GM18909 (cell line): ENCODE data around the gene RRP8.

Experiments
- ATAC-seq: cut with Tn5 transposase; IDR thresholded peaks from one replicate; pipeline ENCODE4 v1.9.1; 2021; ENCODE audit warnings: mild to moderate bottlenecking; ENCODE audit not compliant: unreplicated experiment, poor library complexity

Gene RRP8

DNA sequence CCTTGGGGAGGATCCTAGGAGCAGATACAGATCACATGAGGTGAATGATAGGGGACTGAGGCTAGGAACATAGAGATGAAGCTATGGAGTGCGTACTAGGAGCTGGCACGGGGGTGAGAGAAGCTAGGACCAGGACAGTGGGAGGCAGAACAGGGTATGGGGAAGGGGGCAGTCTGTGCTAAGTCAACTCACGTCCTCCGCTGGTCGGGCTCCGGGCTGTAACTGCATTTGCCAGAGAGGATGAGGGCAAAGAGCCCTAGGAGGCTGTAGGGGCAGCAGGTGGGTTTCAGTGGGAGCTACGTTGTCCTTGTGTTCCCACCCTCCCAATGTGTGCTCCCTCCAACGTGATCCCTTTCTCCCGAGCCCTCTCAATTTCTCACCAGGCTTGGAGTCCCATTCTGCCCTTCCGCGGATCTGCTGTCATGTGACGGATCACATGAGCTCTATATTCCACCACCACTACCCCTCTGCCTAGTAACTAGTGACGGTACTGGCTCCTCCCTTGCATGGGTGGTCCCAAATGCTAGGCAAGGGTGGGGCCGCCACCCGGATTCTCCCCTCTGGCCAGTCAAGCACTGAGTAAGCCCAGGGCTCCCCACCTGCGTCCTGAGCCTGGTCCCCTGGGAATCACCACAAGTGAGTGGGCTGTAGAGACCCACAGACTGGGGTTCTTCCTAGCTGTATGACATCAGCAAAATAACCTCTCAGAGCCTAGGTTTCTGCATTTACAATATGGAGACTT, 15.8 kb upstream of the RRP8 start, which contains the start of gene TPP1:
Gene TPP1 (minus strand): TSS at position 419 of the 742 bp plus-strand sequence. CDS start 22 bp downstream, at position 397.
- ATAC-seq = peak; percentile 99

DNA sequence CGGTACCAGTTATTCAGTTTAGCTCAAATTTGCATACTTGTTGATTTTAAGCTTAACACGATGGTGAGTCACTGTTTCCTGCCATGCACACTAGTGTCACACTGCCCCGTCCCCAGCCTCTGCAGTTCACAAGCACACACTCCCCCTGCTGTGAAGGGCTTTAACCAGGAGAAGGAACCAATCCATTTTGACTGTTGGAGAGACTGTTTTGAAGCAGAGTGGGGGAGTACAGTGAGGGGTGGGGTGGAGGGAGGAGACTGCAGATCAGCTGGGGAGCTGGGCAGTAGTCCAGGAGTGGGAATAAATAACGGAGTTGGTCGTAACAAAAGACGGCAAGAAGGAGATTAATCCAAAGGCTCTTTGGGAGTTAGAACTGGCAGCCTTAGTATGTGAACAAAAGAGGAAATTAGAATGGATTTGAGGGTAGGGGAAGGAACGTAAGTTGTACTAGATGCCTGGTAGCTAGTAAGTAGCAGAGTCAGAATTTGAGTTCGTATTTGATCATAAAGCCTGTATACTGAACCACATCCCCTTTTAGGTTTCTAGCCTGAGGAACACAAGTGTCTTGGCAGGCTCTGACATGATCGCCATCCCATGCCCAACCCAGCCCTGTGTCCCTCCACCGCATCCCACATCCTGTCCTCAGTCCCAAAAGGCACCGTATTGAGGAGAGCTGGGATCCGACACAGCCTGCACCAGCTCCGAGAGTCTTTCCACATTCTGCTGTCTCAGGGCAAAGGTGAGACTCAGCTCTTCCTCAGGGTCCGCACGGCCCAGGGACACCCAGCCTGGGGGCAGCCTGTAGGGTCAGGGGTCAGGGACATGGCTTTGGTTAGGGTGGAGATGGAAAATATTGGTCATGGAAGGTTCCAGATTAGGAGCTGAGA, 14.9 kb upstream of the RRP8 start:
- ATAC-seq = no peak

DNA sequence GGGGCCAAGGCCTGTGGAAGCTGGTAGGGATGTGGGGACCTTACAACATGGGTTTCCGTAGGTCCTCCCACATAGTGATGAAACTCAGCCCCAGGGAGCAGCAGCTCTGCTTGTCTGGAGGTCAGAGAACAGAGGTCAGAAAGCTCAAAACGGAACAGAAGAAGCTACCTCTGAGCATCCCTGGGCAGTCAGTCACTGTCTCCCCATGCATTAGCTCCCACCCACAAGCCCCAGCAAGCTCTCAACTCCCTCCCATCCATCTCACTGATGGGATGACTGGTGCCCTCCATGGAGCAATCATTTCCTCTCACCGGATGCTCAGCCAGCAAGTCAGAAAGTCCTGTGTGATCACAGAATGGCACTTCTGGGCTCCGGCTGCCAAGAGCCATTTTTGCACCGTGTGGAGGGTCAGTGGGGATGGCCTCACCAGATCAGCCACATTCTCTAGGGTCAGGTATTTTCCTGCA, 13.9 kb upstream of the RRP8 start:
- no peak for ATAC-seq

DNA sequence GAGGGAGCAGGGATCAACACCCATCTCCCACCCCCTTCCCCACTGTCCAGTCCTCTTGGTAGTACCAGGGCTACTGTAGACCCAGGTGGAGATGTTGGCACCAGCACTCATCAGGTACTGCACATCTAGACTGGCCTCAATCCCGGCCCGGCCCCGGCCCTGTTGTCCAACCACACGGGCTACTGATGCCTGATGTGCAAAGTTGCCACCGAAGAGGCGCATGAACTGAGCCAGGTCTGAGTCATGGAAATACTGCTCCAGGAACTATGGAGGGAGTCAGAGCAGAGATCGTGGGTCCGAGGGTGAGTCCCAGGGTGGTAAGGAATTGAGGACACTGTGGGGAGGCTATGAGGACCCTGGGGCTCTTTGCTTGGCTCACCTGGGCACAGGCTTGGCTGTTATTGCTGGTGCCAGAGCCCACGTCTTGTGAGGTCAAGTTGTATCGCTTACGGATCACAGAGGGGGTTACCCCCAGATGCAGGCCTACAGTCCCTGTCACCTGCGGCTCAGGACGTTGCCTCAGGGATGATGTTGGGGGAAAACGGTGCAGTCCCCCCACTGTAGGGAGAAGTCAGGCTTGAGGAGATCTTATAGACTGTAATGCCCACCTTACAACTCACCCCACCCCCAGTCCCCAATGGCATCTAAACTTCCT, 13.3 kb upstream of the RRP8 start:
- no peak for ATAC-seq

DNA sequence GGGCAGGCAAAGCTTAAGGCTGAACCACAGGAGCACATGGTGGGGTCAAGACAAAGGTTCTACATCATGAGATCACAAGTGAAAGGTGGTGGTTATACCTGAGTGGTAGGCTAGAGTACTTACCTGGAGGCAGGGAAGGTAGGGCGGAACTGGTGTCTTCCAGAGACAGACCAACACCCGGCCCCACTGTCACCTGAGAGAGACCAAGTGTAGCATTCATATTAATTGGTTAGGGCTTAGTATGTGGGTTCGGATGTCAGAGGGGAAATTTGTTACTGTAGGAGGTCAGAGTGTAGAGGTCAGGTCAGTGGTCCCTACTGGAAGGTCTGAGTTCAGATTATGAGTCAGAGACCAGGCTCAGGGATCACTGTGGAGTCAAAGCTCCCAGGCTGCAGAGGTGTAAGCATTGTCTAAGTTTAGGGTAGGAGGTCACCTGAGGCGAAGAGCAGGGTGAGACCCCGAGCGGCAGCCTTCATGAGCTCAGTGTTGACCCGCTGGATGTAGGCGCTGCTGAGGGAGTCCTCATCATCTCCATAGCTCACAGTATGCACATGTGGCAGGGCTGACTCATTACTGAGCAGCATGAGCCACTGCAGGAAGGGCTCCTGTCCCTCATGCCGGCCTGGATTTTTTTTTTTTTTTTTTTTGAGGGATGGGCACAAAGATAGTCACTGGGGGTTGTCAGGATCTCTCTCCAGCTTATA, 12.6 kb upstream of the RRP8 start:
- ATAC-seq = no peak

DNA sequence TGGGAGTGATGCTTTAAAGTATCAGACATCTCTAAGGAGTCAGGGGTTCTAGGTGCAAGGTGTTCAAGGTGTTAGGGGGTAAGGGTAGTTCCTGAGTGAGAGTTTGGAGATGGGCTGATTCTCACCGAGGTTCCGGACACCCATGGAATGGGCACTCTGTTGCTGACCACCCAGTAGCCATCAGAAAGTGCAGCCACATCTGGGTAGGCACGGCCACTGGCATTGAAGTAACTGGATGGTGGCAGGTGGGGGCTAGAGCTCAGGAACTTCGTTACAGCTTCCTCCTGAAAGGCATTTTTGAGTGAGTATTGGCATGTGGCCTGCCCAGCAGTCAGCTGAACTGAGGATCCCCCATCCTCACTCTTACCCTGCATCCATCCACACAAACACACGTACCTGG, 11.6 kb upstream of the RRP8 start:
- no peak for ATAC-seq

DNA sequence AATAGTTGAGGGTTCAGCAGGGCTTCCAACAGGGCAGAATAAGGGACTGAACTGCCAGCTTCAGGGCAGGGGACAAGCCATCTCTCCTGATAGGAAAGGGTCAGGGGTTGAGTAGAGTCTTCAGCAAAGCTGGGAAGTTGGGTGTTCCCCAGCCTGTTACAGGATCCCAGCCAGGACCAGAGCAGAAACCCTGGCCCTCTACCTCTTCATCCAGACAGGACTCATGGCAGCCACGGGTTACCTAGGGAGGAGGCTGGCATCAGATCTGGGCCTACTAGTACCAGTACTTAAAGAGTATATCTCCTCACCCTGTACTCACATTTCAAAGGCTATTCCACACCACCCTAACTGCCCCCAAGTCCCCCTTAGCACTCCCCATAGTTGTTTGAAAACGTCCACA, 11.0 kb upstream of the RRP8 start:
- ATAC-seq = no peak

DNA sequence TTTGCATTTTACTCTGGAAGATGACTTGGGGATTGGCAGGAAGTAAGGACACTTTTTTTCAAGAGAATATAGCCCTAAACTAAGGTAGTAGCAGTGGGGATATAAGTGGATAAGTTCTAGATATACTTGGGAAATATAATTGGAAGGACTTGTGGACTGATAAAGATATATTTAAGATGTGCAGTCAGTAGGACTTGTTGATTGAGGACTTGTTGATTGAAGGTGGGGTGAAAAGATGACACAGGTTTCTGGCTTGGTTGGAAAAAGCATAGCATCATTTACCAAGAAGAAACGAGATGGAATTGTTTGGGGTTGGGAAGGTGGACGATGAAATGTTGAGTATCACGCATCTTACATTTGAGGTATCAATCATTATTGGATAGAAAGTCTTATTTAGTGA, 10.1 kb upstream of the RRP8 start:
- ATAC-seq = no peak

DNA sequence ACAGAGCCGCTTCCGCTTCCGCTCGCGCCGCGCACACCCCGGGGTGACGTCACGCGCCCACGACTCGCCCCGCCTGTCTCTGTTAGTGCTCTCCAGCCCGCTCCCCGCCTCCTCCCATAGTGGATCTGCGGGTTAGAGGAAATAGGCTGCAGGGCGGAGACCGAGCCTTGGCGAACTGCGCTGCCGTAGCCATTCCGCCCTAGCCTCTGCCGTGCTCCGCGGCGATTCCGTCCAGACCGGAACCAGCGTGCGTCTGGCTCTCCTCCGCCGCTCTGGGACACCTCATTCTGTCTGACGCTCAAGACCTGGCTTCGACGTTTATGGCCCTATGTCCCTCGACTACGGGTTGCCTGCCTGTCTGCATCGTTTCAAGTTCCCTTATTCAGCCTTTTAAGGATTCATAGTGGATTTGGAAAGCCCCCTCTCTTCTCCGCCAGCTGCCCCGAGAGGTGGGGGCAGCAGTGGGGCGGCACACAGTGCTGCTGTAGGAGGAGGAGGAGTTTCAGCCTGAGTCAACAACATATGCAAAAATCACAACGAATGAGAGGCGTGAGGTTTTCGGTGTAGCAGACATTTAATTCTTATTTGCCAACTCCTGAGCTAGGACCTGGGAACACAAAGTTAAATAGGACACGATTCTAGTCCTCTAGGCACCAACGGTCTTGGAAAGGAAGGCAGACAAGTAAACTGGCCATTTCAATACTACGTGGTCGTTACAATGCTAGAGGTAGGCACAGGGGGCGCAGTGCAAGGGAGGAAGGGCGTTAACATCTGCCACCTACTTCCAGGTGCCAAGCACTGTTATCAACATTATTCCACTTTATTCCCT, 9.0 kb upstream of the RRP8 start, which contains the start of gene TAF10:
Gene TAF10 (minus strand): TSS at position 4 of the 829 bp plus-strand sequence. CDS start 27 bp downstream, outside the sequence.
- peak; percentile 93 for ATAC-seq

DNA sequence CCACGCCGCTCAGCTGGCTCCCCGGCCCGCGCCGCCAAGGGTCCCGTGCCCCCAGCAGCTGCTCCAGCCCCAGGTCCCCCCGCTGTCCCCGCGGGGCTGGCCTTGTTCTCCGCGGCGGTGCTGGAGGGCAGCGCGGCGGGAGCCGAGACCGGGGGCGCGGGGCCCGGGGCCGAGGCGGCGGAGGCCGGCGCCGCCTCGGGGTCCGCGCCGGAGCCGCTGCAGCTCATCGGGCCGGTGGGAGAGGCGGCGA, 8.5 kb upstream of the RRP8 start:
- no peak for ATAC-seq

DNA sequence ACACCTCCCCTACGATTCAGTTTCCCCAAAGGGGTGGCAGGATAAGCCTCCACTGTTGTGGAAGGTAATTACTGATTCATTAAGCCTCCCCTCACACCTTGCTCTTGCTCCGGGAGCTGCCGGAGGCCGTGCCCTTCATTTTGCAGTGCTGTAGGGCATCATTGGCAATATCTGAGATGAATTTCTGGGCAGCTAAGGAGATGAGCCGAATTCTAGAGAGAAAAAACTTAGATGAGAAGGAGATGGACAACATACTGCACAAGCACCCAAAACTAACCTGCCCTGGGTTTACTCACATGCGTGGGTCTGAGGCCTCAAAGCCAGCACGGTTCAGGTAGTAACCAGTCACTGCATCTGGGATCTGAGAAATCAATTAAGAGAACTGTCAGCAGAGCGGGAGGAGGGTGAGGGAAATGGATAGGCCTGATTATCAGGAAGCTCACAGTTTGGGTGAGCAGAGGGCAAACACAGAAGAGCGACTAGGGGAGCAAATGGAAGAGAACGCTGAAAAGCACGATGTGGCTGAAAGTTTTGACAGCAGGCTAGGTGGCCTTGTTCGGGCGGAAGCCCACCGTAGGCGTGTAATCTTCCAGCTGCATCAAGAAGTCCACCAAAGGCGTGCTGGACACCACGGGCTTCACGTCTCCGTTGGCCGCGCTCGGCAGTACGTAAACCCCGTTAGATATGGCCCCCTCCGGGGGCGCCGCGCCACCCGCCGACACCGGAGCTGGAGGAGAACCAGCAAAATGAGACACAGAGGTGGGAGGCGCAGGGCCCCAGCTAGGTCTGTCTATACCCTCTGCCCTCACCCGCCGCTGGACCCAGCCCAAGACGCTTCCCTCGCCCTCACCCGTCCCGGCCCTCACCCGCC, 7.9 kb upstream of the RRP8 start:
- ATAC-seq = peak; percentile 19

DNA sequence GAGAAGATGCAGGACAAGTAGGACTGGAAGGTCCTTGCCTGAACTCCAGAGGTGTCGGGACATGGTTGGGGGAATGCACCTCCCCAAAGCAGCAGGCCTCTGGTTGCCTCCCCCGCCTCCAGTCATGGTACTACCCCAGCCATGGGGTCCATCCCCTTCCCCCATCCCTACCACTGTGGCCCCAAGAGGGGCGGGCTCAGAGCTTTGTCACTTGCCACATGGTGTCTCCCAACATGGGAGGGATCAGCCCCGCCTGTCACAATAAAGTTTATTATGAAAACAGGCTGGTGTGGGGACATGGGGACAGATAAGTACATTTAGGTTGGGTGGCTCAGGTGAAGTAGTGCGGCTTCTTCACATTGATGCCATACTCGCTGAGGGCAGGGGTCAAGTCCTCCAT, 7.2 kb upstream of the RRP8 start:
- no peak for ATAC-seq

DNA sequence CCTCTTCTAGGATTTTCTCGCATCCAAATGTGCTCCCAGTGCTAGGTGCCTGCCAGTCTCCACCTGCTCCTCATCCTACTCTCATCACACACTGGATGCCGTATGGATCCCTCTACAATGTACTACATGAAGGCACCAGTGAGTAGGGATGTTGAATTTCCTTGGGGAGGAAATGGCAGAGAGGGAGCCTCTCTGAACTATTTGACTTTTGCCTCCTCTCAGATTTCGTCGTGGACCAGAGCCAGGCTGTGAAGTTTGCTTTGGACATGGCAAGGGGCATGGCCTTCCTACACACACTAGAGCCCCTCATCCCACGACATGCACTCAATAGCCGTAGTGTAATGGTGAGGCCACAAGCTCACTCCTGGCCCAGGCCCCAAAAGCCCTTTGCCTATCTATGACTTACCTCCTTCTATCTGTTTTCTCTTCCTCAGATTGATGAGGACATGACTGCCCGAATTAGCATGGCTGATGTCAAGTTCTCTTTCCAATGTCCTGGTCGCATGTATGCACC, 6.1 kb upstream of the RRP8 start:
- ATAC-seq = no peak

DNA sequence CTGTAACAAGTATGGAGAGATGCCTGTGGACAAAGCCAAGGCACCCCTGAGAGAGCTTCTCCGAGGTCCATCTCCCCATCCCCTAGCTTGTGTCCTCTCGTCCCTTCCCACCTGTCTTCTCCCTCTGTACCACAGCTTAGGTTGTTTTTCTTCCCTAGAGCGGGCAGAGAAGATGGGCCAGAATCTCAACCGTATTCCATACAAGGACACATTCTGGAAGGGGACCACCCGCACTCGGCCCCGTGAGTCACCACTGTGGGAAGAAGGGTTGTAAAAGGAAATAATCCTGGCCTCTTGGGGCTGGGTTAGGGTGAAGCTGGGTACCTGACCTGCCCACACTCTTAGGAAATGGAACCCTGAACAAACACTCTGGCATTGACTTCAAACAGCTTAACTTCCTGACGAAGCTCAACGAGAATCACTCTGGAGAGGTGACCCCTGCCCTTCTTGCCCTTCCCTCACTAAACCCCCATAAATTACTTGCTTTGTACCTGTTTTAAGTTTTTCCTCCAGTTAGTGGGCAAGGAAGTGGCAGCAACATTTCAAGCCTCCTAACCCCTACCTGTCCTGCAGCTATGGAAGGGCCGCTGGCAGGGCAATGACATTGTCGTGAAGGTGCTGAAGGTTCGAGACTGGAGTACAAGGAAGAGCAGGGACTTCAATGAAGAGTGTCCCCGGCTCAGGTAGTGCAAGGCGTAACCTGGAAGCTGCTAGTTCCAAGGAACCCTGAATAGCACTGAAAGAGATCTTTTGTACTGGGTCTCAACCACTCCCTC, 5.5 kb upstream of the RRP8 start:
- no peak for ATAC-seq

DNA sequence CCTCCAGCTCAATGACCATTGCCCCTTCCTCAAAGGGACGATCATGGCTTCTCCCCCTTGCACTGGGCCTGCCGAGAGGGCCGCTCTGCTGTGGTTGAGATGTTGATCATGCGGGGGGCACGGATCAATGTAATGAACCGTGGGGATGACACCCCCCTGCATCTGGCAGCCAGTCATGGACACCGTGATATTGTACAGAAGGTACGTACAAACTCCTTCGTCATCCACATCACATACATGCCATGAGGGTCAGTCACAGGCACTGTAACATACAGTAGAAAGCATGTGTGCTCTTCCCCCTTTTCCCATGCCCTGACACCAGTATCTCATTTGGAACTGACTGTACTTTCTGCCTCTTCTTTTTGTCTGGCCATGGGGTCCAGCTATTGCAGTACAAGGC, 4.6 kb upstream of the RRP8 start:
- ATAC-seq = no peak

DNA sequence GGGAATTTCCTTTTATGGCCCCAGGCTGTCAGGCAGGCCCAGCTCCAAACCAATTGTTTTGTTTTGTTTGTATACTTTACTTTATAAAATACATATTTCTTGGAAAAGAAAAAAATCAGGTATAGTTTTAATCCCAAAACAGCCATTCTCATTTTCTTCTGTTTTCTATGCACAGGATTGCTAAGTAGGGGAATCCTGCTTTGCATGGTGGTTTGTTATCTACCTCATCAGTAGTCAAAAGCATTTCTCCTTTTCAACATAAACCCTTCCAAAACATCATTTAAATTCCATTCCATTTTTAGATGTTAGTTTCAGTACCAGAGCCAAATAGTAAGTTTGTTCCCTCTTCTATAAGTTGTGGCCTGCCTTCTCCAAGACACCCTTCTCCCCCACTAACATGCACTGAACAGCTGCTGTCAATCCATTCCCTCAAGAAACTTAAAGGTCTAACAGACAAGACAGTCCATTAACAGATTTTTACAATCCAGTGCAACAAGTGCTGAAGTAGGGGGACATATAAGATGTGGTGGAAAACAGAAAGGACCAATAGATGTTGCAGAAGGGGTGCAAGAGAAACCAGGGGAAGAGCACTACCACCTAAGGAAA, 3.9 kb upstream of the RRP8 start:
- no peak for ATAC-seq

DNA sequence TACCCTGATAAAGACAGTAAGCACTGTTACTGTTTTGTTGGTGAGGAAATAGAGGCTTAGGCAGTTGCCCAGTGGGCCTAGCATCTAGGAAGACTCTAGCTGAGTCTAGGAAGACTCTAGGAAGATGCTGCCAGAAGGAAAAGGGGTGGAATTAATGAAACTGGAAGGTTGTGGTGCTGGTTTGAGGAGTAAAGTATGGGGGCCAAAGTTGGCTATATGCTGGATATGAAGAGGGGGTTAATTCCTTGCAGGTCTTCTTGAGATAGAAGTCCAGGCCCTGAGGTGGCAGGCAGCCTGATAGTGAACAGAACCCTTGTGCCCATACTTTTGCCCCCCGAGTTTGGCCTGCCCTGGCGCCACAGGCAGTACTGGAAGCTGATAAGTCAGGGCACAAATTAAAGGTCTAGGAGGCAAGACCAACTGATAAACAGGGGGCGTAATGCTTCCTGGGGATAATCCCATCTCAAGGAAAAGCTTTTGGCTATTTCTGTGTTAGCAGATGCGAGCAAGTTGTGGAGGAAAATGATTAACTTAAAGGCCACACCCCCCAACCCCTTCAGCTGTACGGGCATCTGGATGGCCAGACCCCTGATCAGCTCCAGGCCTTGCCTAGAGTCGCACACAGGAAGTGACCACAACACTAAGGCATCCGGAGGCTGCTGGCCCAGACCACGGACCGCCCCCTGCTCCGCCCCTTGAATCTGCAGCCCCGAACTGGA, 3.2 kb upstream of the RRP8 start:
- ATAC-seq = peak; percentile 57
